Muscle of leg (tissue), 11 donors: ENCODE measurements around the gene PCNT. TPM values are rescaled to one million over a fixed set of nuclear protein-coding genes. Genes with fewer than 3 reads are reported as not detected.
"Not testable (repeated sequence)": the region's sequence is repeated elsewhere in the genome, so short reads cannot be mapped to it uniquely, and the experiment has no call there.

ENCODE experiments used
- DNase-seq: peaks from one replicate; pipeline ENCODE4 v3.0.0; 2013
- H3K27ac ChIP-seq: one replicate; pipeline ENCODE4 v1.5.1; 2013; ENCODE audit warnings: mild to moderate bottlenecking, low read length, control low read depth
- H3K27me3 ChIP-seq: one replicate; pipeline ENCODE4 v1.6.1; 2013; ENCODE audit warnings: low read length; ENCODE audit not compliant: control insufficient read depth, insufficient read depth
- H3K36me3 ChIP-seq: one replicate; pipeline ENCODE4 v1.6.1; 2013; ENCODE audit warnings: low read length; ENCODE audit not compliant: control insufficient read depth, insufficient read depth
- H3K4me1 ChIP-seq: one replicate; pipeline ENCODE4 v1.6.1; 2013; ENCODE audit warnings: low read length; ENCODE audit not compliant: control insufficient read depth, insufficient read depth
- H3K4me3 ChIP-seq: one replicate; pipeline ENCODE4 v1.5.1; 2013; ENCODE audit warnings: low read length, control low read depth
- H3K9me3 ChIP-seq: replicated peaks from 2 replicates; pipeline ENCODE4 v1.6.1; 2013; ENCODE audit warnings: low read depth, low read length; ENCODE audit not compliant: control insufficient read depth
- WGBS: methylation state at CpG from one replicate; pipeline ENCODE4 v1.1.5; 2013; ENCODE audit warnings: missing lambda C conversion rate; ENCODE audit not compliant: insufficient coverage; 5-methylcytosine and 5-hydroxymethylcytosine counted together
- polyA plus RNA-seq, 8 donors: library from polyadenylated mRNA; unstranded; fragments of 120-200 nt; gene quantifications; one replicate each; pipeline versions ENCODE4 v1.2.1 to v1.2.3, GENCODE V29; 2013; ENCODE audit warnings: inconsistent platforms in 1 of 8, low replicate concordance in 1 of 8; ENCODE audit not compliant: insufficient read length in 8 of 8, insufficient read depth in 1 of 8
- total RNA-seq: library from RNA; stranded (reverse); fragments of 120-200 nt; gene quantifications from one replicate; pipeline ENCODE4 v1.2.4, GENCODE V29; 2013

PCNT gene
- total and polyA plus RNA-seq, 9 donors, result 28.3 to 57.7 (median 47.3) TPM

- 77% methylated on average over 16 of the region's 18 CpGs for WGBS
- Histone ChIP-seq H3K27ac (no peak overlapping the region), H3K4me3 (no peak overlapping the region), H3K4me1 (no peaks in the 10 kb centered on the region), H3K9me3 (no peaks in the 10 kb centered on the region), H3K36me3 (peaks cover 82% of the 10 kb centered on the region), H3K27me3 (no peaks in the 10 kb centered on the region)
- no peak for DNase-seq
Measured at GRCh38 chr21:46439906-46440305, 116.0 kb downstream of the PCNT start.

- Histone ChIP-seq H3K9me3 (no peaks in the 10 kb centered on the region), H3K36me3 (peaks cover 79% of the 10 kb centered on the region), H3K27me3 (no peaks in the 10 kb centered on the region), H3K4me1 (no peaks in the 10 kb centered on the region), H3K27ac (no peak overlapping the region), H3K4me3 (no peak overlapping the region)
- no peak for DNase-seq
- WGBS, result 96% methylated on average over 12 of the region's 14 CpGs
Measured at GRCh38 chr21:46441331-46441730, 117.4 kb downstream of the PCNT start.

- Histone ChIP-seq H3K4me1 (no peaks in the 10 kb centered on the region), H3K27ac (no peak overlapping the region)
- 93% methylated on average over 19 of the region's 23 CpGs for WGBS
Measured at GRCh38 chr21:46441961-46442498, 118.1 kb downstream of the PCNT start.

GRCh38 chr21:46442938-46443337, 119.0 kb downstream of the PCNT start:
- no peaks in the 10 kb centered on the region for H3K4me1 ChIP-seq
- WGBS, result 82% methylated on average over 11 of the region's 15 CpGs
- DNase-seq, result no peak
- no peak overlapping the region for H3K4me3 ChIP-seq
- no peaks in the 10 kb centered on the region for H3K27me3 ChIP-seq
- peaks cover 1% of the 10 kb centered on the region for H3K9me3 ChIP-seq
- no peak overlapping the region for H3K27ac ChIP-seq
- peaks cover 75% of the 10 kb centered on the region for H3K36me3 ChIP-seq

More at GRCh38 chr21:46441961-46442498, 118.1 kb downstream of the PCNT start:
- peaks cover 80% of the 10 kb centered on the region for H3K36me3 ChIP-seq
- H3K27me3 ChIP-seq, result no peaks in the 10 kb centered on the region
- DNase-seq, result no peak
- no peak overlapping the region for H3K4me3 ChIP-seq
- no peaks in the 10 kb centered on the region for H3K9me3 ChIP-seq

GRCh38 chr21:46443910-46444309, 120.0 kb downstream of the PCNT start:
- peaks cover 74% of the 10 kb centered on the region for H3K36me3 ChIP-seq
- no peak overlapping the region for H3K4me3 ChIP-seq
- H3K27me3 ChIP-seq, result no peaks in the 10 kb centered on the region
- 78% methylated on average over 8 of the region's 8 CpGs for WGBS
- H3K9me3 ChIP-seq, result peaks cover 11% of the 10 kb centered on the region
- no peaks in the 10 kb centered on the region for H3K4me1 ChIP-seq
- no peak for DNase-seq
- no peak overlapping the region for H3K27ac ChIP-seq

- DNase-seq, result no peak
Measured at GRCh38 chr21:46448108-46448507, 124.2 kb downstream of the PCNT start.

GRCh38 chr21:46448855-46449254, 124.9 kb downstream of the PCNT start:
- not testable (repeated sequence) for DNase-seq, H3K27me3 ChIP-seq, H3K4me1 ChIP-seq, H3K4me3 ChIP-seq, H3K27ac ChIP-seq
- H3K9me3 ChIP-seq, result peaks cover 19% of the 10 kb centered on the region
- WGBS, result no CpG with 5 or more reads among the region's 6 CpGs
- H3K36me3 ChIP-seq, result peaks cover 32% of the 10 kb centered on the region

More at GRCh38 chr21:46448108-46448507, 124.2 kb downstream of the PCNT start:
- Histone ChIP-seq H3K27me3 (no peaks in the 10 kb centered on the region), H3K4me1 (peaks cover 4% of the 10 kb centered on the region), H3K4me3 (no peak overlapping the region), H3K36me3 (peaks cover 35% of the 10 kb centered on the region), H3K27ac (no peak overlapping the region), H3K9me3 (peaks cover 19% of the 10 kb centered on the region)
- WGBS, result 86% methylated on average over 2 of the region's 5 CpGs

GRCh38 chr21:46452710-46453109, 128.8 kb downstream of the PCNT start:
- H3K4me1 ChIP-seq, result peaks cover 34% of the 10 kb centered on the region
- H3K27me3 ChIP-seq, result no peaks in the 10 kb centered on the region
- no peak for DNase-seq
- WGBS, result 85% methylated on average over 5 of the region's 5 CpGs
- H3K4me3 ChIP-seq, result no peak overlapping the region
- H3K9me3 ChIP-seq, result peaks cover 19% of the 10 kb centered on the region
- H3K36me3 ChIP-seq, result peaks cover 22% of the 10 kb centered on the region
- H3K27ac ChIP-seq, result no peak overlapping the region

- Histone ChIP-seq H3K4me1 (peaks cover 37% of the 10 kb centered on the region), H3K36me3 (peaks cover 17% of the 10 kb centered on the region), H3K27ac (no peak overlapping the region), H3K27me3 (no peaks in the 10 kb centered on the region), H3K4me3 (no peak overlapping the region), H3K9me3 (peaks cover 6% of the 10 kb centered on the region)
- no peak for DNase-seq
- 43% methylated on average over 2 of the region's 3 CpGs for WGBS
Measured at GRCh38 chr21:46454142-46454541, 130.2 kb downstream of the PCNT start.

- peaks cover 41% of the 10 kb centered on the region for H3K4me1 ChIP-seq
- no peaks in the 10 kb centered on the region for H3K27me3 ChIP-seq
- no peak for DNase-seq
- peaks cover 3% of the 10 kb centered on the region for H3K9me3 ChIP-seq
- peaks cover 17% of the 10 kb centered on the region for H3K36me3 ChIP-seq
- no peak overlapping the region for H3K4me3 ChIP-seq
- peak overlapping the region; percentile 67 for H3K27ac ChIP-seq
- WGBS, result 77% methylated on average over 1 of the region's 4 CpGs
Measured at GRCh38 chr21:46454634-46455390, 130.9 kb downstream of the PCNT start.
